Keratinocyte (primary cell): ENCODE results near the gene TNNI3. TPM values are rescaled to one million over a fixed set of nuclear protein-coding genes. Genes with fewer than 3 reads are reported as not detected.
"Not testable (repeated sequence)": the region's sequence is repeated elsewhere in the genome, so short reads cannot be mapped to it uniquely, and the experiment has no call there.

Experiments used
- DNase-seq: peaks from one replicate; pipeline ENCODE4 v3.0.0-alpha.2; 2011; ENCODE audit warnings: low read depth, missing footprints, low spot score
- FAIRE-seq: peaks from 2 replicates; lab custom pipeline; 2011; peaks lifted over from hg19 to GRCh38; lab: Jason Lieb, UNC
- H2AFZ ChIP-seq: 2 replicates; pipeline ENCODE4 v1.6.0; 2012; ENCODE audit warnings: low read length, control low read depth, inconsistent platforms; ENCODE audit not compliant: control insufficient read depth
- H3K27ac ChIP-seq: 2 replicates; pipeline ENCODE4 v1.5.1; 2011; ENCODE audit warnings: low read length; ENCODE audit not compliant: control insufficient read depth, insufficient read depth
- H3K27me3 ChIP-seq: 3 replicates; pipeline ENCODE4 v1.6.0; 2011; ENCODE audit warnings: low read length; ENCODE audit not compliant: control insufficient read depth, insufficient read depth; ENCODE audit errors: extremely low read depth
- H3K36me3 ChIP-seq, 2 experiments: 2 replicates in 1 of 2; 3 replicates in 1 of 2; pipeline ENCODE4 v1.5.1; 2011; ENCODE audit warnings: low read length in 2 of 2, mild to moderate bottlenecking in 1 of 2; ENCODE audit not compliant: control insufficient read depth in 2 of 2, insufficient read depth in 2 of 2; ENCODE audit errors: extremely low read depth in 1 of 2
- H3K4me1 ChIP-seq: 3 replicates; pipeline ENCODE4 v1.5.1; 2011; ENCODE audit warnings: low read length; ENCODE audit not compliant: control insufficient read depth, insufficient read depth; ENCODE audit errors: extremely low read depth
- H3K4me2 ChIP-seq: 3 replicates; pipeline ENCODE4 v1.6.0; 2011; ENCODE audit warnings: low read depth, low read length; ENCODE audit not compliant: control insufficient read depth, insufficient read depth; ENCODE audit errors: extremely low read depth
- H3K4me3 ChIP-seq, 3 experiments: fragments of 200-600 bp in 1 of 3; sonication (generic) in 1 of 3; 2 replicates in 2 of 3; 3 replicates in 1 of 3; pipeline ENCODE4 v1.5.1; 2011 to 2016; ENCODE audit warnings: low read length in 3 of 3, mild to moderate bottlenecking in 3 of 3, control low read depth in 2 of 3, inconsistent platforms in 1 of 3, low read depth in 1 of 3, mixed read lengths in 1 of 3, mixed run types in 1 of 3, moderate library complexity in 1 of 3; ENCODE audit not compliant: control insufficient read depth in 2 of 3, insufficient read depth in 2 of 3; ENCODE audit errors: extremely low read depth in 1 of 3
- H3K79me2 ChIP-seq: 2 replicates; pipeline ENCODE4 v1.6.0; 2012; ENCODE audit warnings: low read length; ENCODE audit not compliant: control insufficient read depth, insufficient read depth
- H3K9ac ChIP-seq: 3 replicates; pipeline ENCODE4 v1.6.0; 2011; ENCODE audit warnings: low read length; ENCODE audit not compliant: control insufficient read depth, insufficient read depth; ENCODE audit errors: extremely low read depth
- H3K9me1 ChIP-seq: 3 replicates; pipeline ENCODE4 v1.6.0; 2011; ENCODE audit warnings: low read length; ENCODE audit not compliant: control insufficient read depth, insufficient read depth; ENCODE audit errors: extremely low read depth
- H3K9me3 ChIP-seq: 2 replicates; pipeline ENCODE4 v1.5.1; 2012; ENCODE audit warnings: low read depth, low read length; ENCODE audit not compliant: control insufficient read depth
- H4K20me1 ChIP-seq: 3 replicates; pipeline ENCODE4 v1.6.0; 2011; ENCODE audit warnings: low read length; ENCODE audit not compliant: control insufficient read depth, insufficient read depth; ENCODE audit errors: extremely low read depth
- CTCF ChIP-seq, 3 experiments: IDR thresholded peaks in 1 of 3; conservative IDR thresholded peaks in 1 of 3; optimal IDR thresholded peaks in 1 of 3; 2 replicates in 2 of 3; 3 replicates in 1 of 3; pipeline versions ENCODE3 to v1.5.1; 2011; ENCODE audit warnings: low read length in 3 of 3, mild to moderate bottlenecking in 3 of 3, moderate library complexity in 2 of 3, control low read depth in 1 of 3, inconsistent platforms in 1 of 3; ENCODE audit not compliant: insufficient read depth in 2 of 3; ENCODE audit errors: extremely low read depth in 1 of 3
- EZH2 ChIP-seq: IDR thresholded peaks from one replicate; pipeline ENCODE4 v1.6.1; 2012; ENCODE audit warnings: inconsistent platforms, mild to moderate bottlenecking, low read length, moderate library complexity
- dilution Hi-C: fragments of 300-500 bp; cut with MboI; formaldehyde crosslinking; loops from one replicate; pipeline ENCODE4 v1.7.0; 2020; ENCODE audit warnings: low sequenced_read_pairs; ENCODE audit not compliant: extremely low pct_ligation_motif_present
- polyA plus RNA-seq, 5 experiments: library from polyadenylated mRNA; depleted of rRNA in 3 of 5; stranded (reverse) in 3 of 5; stranded (forward) in 1 of 5; unstranded in 1 of 5; fragments of >200 nt; gene quantifications; 1 replicate in 1 of 5; 2 replicates in 3 of 5; 3 replicates in 1 of 5; pipeline versions ENCODE4 v1.2.1 to v1.2.3, GENCODE V29; 2011 to 2012; ENCODE audit warnings: missing spikeins in 2 of 5, low read depth in 1 of 5, low replicate concordance in 1 of 5

Gene TNNI3
- polyA plus RNA-seq, 1 donor (not counting 4 experiments of a cell fraction or from before 2014, with no cell fraction given), result 4.1 TPM

- Histone ChIP-seq H3K4me1 (no peaks in the 10 kb centered on the region), H3K9me3 (no peaks in the 10 kb centered on the region), H3K4me3 (peak overlapping the region; percentile 52 to 79 (median 78)), H3K9me1 (no peaks in the 10 kb centered on the region), H3K79me2 (no peaks in the 10 kb centered on the region), H3K9ac (peak overlapping the region; percentile 43), H3K4me2 (peak overlapping the region; percentile 42), H3K27ac (peak overlapping the region; percentile 37), H2AFZ (peak overlapping the region; percentile 60), H3K27me3 (no peaks in the 10 kb centered on the region), H3K36me3 (peaks cover 0 to 3% of the 10 kb centered on the region in 2 experiments), H4K20me1 (no peaks in the 10 kb centered on the region)
- dilution Hi-C loops, result no loop called here
- DNase-seq (no peak), FAIRE-seq (no peak)
- TF ChIP-seq CTCF (optimal IDR thresholded peaks at IDR 0.05 in 1 of 3, IDR thresholded peaks at IDR 0.05 in 1 of 3, conservative IDR thresholded peaks at IDR 0.05 in 1 of 3; ENCODE audit: extremely low read depth in 1 of 3, insufficient read depth in 2 of 3, low read length in 3 of 3), result no peak
- TF ChIP-seq EZH2, result no peak
These were observed 15.7 kb upstream of the TNNI3 start for GRCh38 chr19:55173186-55173713.

- H3K27me3 ChIP-seq, result no peaks in the 10 kb centered on the region
These were observed 15.2 kb upstream of the TNNI3 start for GRCh38 chr19:55172741-55173140.

GRCh38 chr19:55172318-55172717 is 14.8 kb upstream of the TNNI3 start:
- H3K27ac ChIP-seq, FAIRE-seq, H3K79me2 ChIP-seq, dilution Hi-C loops, H3K9me1 ChIP-seq, DNase-seq, H3K36me3 ChIP-seq, H3K4me1 ChIP-seq, H3K27me3 ChIP-seq, H2AFZ ChIP-seq, H3K9me3 ChIP-seq, H4K20me1 ChIP-seq: not testable (repeated sequence)
- Histone ChIP-seq H3K4me2 (peak overlapping the region; percentile 42), H3K4me3 (peak overlapping the region; percentile 52 to 79 (median 78)), H3K9ac (peak overlapping the region; percentile 43)

More at GRCh38 chr19:55172741-55173140, 15.2 kb upstream of the TNNI3 start:
- no peaks in the 10 kb centered on the region for H3K9me3 ChIP-seq
- FAIRE-seq (peak; percentile 82), DNase-seq (no peak)
- dilution Hi-C loops, result no loop called here
- peak overlapping the region; percentile 42 for H3K4me2 ChIP-seq
- no peaks in the 10 kb centered on the region for H4K20me1 ChIP-seq
- H3K79me2 ChIP-seq, result no peaks in the 10 kb centered on the region
- peak overlapping the region; percentile 34 for H2AFZ ChIP-seq
- no peaks in the 10 kb centered on the region for H3K4me1 ChIP-seq
- H3K9me1 ChIP-seq, result no peaks in the 10 kb centered on the region
- peak overlapping the region; percentile 43 for H3K9ac ChIP-seq
- H3K36me3 ChIP-seq, result peaks cover 0 to 2% of the 10 kb centered on the region in 2 experiments
- peak; percentile 4 to 31 (median 28) for TF ChIP-seq CTCF (optimal IDR thresholded peaks at IDR 0.05 in 1 of 3, IDR thresholded peaks at IDR 0.05 in 1 of 3, conservative IDR thresholded peaks at IDR 0.05 in 1 of 3; ENCODE audit: extremely low read depth in 1 of 3, insufficient read depth in 2 of 3, low read length in 3 of 3)
- TF ChIP-seq EZH2, result no peak
- peak overlapping the region; percentile 52 to 79 (median 78) for H3K4me3 ChIP-seq
- peak overlapping the region; percentile 37 for H3K27ac ChIP-seq
